Measurements from ENCODE around the gene GUCD1. TPM values are rescaled to one million over a fixed set of nuclear protein-coding genes. Genes with fewer than 3 reads are reported as not detected.

Gene GUCD1
- total RNA-seq, 4 donors from 2014 or later: 48.2 to 98.8 (median 76.2) TPM

DNA sequence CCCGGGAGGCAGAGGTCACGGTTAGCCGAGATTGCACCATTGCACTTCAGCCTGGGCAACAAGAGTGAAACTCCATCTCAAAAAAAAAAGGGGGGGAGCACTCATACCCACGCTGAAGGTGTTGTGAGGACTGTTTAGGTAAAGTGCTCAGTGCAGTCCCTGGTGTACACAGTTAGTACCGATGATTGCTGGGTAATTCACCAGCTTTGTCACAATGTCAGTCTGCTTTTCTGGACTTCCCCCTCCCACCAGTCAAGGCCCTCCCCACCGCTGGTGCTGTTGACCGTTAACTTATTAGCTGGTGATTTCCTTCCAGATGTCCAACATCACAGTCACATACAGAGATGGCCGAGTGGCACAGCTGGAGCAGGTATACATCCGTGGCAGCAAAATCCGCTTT is 12.7 kb upstream of the GUCD1 start:
- H3K27ac ChIP-seq: no peak overlapping the region

GRCh38 chr22:24566899-24567511 is 12.1 kb upstream of the GUCD1 start:
- DNase-seq: no peak
- WGBS, 2 donors: 67 to 78% methylated on average over 4 to 8 of the region's 8 CpGs
- no peaks in the 10 kb centered on the region for H3K27me3 ChIP-seq
- intact Hi-C loops (cut with DNase I): no loop called here
- TF ChIP-seq CTCF (IDR thresholded peaks at IDR 0.05): no peak
- H3K9me3 ChIP-seq: no peaks in the 10 kb centered on the region
- no peak overlapping the region for H3K4me3 ChIP-seq
- H3K36me3 ChIP-seq: peaks cover 14 to 90% (median 31%) of the 10 kb centered on the region in 3 donors
- peaks cover 0 to 50% (median 13%) of the 10 kb centered on the region in 3 donors for H3K4me1 ChIP-seq
- H3K27ac ChIP-seq: no peak overlapping the region

More for the DNA sequence above, 12.7 kb upstream of the GUCD1 start:
- Histone ChIP-seq H3K9me3 (no peaks in the 10 kb centered on the region), H3K36me3 (peaks cover 14 to 90% (median 31%) of the 10 kb centered on the region in 3 donors), H3K27me3 (no peaks in the 10 kb centered on the region), H3K4me3 (no peak overlapping the region), H3K4me1 (peaks cover 0 to 44% (median 9%) of the 10 kb centered on the region in 3 donors)
- intact Hi-C loops (cut with DNase I): no loop called here
- WGBS, 2 donors: 68 to 80% methylated on average over 9 to 10 of the region's 10 CpGs
- DNase-seq: no peak
- TF ChIP-seq CTCF (IDR thresholded peaks at IDR 0.05) (no peak), POLR2A (IDR thresholded peaks at IDR 0.05) (no peak)

- Histone ChIP-seq H3K4me3 (no peak overlapping the region), H3K27me3 (no peaks in the 10 kb centered on the region), H3K27ac (peak overlapping the region in 1 of 4 donors; percentile 18), H3K4me1 (peaks cover 0 to 50% (median 13%) of the 10 kb centered on the region in 3 donors), H3K36me3 (peaks cover 6 to 90% (median 27%) of the 10 kb centered on the region in 3 donors), H3K9me3 (no peaks in the 10 kb centered on the region)
- no peak for TF ChIP-seq POLR2A (IDR thresholded peaks at IDR 0.05)
- TF ChIP-seq CTCF (IDR thresholded peaks at IDR 0.05): no peak
- intact Hi-C loops (cut with DNase I): no loop called here
- no peak for DNase-seq
- WGBS, 2 donors: 80 to 92% methylated on average over 2 of the region's 2 CpGs
These were observed 10.1 kb upstream of the GUCD1 start for GRCh38 chr22:24565077-24565476.

GRCh38 chr22:24564376-24565058 is 9.6 kb upstream of the GUCD1 start:
- no peak overlapping the region for H3K4me3 ChIP-seq
- DNase-seq: no peak
- no peaks in the 10 kb centered on the region for H3K27me3 ChIP-seq
- peaks cover 2 to 90% (median 24%) of the 10 kb centered on the region in 3 donors for H3K36me3 ChIP-seq
- no peak for TF ChIP-seq CTCF (IDR thresholded peaks at IDR 0.05)
- TF ChIP-seq POLR2A (IDR thresholded peaks at IDR 0.05): no peak
- H3K9me3 ChIP-seq: no peaks in the 10 kb centered on the region
- 44 to 58% methylated on average over 2 of the region's 2 CpGs for WGBS, 2 donors
- H3K4me1 ChIP-seq: peaks cover 0 to 52% (median 13%) of the 10 kb centered on the region in 3 donors
- peak overlapping the region in 3 of 4 donors; percentile 45 to 63 (median 47) for H3K27ac ChIP-seq
- intact Hi-C loops (cut with DNase I): no loop called here

GRCh38 chr22:24563246-24563645 is 8.3 kb upstream of the GUCD1 start:
- no peaks in the 10 kb centered on the region for H3K9me3 ChIP-seq
- no peak for TF ChIP-seq POLR2A (IDR thresholded peaks at IDR 0.05)
- no peak for TF ChIP-seq CTCF (IDR thresholded peaks at IDR 0.05)
- peaks cover 0 to 90% (median 16%) of the 10 kb centered on the region in 3 donors for H3K36me3 ChIP-seq
- peaks cover 0 to 64% (median 13%) of the 10 kb centered on the region in 3 donors for H3K4me1 ChIP-seq
- DNase-seq: no peak
- H3K4me3 ChIP-seq: no peak overlapping the region
- 82 to 86% methylated on average over 2 of the region's 2 CpGs for WGBS, 2 donors
- intact Hi-C loops (cut with DNase I): no loop called here
- H3K27ac ChIP-seq: no peak overlapping the region
- no peaks in the 10 kb centered on the region for H3K27me3 ChIP-seq

Measured in esophagus squamous epithelium (tissue), 5 donors.